Stimulated activated naive CD4-positive, alpha-beta T cell treated with Interleukin-2 at 50 U/mL for 16 hours (primary cell): ENCODE measurements around the gene CBFB.

Experiments
- DNase-seq: peaks from one replicate; lab custom pipeline; 2025; lab: John Stamatoyannopoulos, UW

Gene CBFB

DNA sequence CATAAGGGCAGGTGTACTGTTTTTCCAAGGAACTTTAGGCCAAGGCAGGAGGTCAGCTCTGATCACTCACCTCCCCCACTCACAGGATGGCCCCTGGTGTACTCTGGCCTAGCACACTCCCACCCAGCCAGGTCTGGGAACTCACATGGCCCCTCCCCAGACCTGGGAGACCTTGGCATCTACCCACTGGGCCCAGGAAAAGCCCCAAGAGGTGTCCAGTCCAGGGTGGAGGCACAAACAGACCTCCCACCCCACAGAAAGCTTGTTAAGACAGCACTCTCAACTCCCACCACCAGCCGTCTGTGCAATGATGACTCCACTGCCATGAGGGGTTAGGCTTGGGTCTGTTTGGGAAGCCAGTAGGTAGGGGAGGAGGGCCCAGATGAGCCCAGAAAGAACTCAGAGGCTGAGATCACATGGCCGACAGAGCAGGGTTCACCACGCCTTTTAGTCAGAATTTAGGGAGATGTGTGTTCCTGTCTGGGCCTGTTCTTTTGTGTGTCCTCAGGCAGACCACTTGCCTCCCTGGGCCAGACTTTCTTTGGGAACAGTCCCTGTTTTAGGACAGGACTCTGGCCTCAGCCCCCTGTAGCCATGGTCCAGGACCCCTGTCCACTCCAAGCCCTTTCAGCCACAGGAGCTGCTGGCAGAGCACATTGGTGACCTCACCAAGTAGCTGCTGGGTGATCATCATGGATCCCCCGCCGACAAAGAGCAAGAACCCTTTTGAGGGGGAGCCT lies 12.1 kb upstream of the CBFB start:
- DNase-seq = no peak

DNA sequence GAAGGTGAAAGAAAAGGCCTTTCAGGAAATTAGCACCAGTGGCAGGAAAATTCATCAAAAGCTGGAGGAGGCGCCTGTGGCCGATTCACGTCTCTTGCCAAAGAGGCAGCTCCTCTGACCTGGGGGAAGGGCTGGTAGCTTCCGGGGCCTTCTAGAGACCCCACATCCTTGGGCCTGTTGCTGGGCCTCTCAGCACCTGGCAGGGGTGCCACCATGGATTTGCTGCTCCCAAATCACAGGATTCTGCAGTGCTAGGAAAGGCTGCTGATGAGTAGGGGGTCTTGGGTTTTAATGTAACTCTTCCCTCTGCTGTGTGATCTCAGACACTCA lies 11.6 kb upstream of the CBFB start:
- no peak for DNase-seq

DNA sequence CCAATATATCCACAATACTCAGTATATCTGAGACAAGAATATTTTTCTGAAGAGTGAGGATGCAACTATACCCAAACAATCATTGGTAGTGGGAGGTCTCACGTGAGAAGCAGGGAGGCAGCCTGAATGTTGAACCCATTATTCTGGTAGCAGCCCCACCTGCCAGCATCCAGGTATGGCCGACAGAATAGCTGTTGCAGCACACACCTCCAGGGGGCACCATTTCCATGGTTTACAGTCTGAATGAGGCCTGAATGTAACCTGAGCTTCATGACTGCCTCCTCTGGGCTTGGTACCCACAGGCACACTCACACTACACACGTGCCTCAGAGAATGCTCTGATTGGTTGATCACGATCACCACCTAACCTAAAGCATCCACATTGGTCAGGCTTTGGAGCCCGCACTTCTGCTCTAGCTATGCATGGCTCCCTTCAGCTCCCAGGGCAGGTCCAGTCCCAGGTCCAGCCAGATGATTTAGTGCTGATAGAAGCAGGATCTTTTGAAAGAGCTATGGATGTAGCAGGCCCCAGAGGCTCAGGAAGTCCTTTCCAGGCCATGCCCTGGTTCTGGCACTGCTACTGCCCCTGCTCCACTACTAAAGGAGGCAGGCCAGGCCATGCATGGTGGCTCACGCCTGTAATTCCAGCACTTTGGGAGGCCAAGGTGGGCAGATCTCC lies 11.0 kb upstream of the CBFB start:
- DNase-seq = peak; percentile 80

DNA sequence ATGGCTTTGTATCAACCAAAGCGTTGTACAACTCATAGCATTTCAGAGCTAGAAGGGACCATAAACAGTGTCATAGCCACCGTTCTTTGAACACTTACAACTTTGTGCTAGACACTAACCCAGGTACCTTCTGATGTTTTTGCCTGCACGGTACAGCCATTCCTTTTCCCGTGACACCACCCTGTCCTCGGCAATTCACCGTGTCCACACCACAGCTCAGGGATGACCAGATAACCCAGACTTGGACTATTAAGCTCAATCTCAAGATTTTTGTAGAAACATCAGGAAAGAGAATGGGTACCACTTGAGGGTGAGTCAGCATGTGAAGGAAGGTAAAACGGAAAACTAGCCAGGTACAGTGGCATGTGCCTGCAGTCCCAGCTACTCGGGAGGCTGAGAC lies 9.8 kb upstream of the CBFB start:
- DNase-seq = no peak

DNA sequence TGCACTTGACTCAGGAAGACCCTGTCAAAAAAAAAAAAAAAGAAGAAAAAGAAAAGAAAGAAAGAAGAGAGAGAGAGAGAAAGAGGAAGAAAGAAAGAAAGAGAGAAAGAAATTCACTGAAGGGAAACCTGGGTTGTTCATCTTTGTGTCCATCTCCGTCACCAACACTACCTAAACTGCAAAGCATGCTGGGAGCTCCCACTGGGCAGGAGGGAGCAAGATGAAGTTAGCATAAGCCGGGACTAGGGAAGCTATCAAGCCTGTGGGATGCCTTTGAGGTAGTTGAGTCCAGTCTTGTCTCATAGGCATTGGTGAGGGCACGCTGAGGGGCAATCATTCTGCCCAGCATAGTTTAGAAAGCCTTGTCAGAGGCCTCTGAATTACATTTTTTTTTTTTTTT lies 7.6 kb upstream of the CBFB start:
- no peak for DNase-seq

DNA sequence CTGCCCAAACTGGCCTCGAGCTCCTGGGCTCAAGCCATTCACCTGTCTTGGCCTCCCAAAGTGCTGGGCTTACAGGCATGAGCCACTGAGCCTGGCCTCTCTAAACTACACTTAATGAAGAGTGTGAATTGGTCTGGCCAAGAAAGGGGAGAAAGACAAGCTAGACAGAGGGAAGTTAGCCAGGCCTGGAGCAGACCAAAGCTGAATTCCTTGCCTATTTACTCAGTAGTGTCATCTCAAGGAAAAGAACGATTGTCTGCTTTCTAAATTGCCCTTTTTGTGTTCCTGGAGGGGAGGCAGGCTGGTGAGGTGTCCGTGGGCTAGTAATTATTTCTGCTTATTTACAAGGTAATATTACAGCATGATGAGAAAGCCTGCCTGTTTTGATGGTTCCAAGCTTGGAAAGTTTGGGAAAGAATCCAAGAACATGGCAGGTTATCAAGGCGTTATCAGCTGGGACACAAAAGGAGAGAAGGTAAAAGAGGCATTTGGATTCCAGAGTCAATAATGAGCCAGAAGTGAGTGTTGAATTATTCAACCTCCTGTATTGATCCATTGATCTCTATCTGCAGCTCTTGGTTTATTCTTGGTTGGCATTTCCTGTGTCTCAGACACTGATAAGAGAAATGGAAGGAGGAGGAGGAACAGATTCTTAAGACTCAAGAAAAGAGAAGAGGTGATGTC lies 6.3 kb upstream of the CBFB start:
- DNase-seq = no peak

DNA sequence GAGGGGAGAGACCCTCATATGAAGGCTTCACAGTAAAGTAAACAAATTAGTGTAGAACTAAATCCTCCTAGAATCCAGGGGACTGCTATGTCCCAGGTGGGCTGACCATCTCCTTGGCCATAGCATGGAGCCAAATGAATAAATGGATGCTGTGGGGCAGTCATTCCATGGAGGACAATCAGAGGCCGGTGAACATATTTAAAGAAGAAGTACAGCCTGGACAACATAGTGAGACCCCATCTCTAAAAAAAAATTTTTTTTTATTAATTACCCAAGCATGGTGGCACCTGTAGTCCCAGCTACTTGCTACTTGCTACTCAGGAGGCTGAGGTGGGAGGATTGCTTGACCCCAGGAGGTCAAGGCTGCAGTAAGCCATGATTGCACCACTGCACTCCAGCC lies 5.3 kb upstream of the CBFB start:
- no peak for DNase-seq

DNA sequence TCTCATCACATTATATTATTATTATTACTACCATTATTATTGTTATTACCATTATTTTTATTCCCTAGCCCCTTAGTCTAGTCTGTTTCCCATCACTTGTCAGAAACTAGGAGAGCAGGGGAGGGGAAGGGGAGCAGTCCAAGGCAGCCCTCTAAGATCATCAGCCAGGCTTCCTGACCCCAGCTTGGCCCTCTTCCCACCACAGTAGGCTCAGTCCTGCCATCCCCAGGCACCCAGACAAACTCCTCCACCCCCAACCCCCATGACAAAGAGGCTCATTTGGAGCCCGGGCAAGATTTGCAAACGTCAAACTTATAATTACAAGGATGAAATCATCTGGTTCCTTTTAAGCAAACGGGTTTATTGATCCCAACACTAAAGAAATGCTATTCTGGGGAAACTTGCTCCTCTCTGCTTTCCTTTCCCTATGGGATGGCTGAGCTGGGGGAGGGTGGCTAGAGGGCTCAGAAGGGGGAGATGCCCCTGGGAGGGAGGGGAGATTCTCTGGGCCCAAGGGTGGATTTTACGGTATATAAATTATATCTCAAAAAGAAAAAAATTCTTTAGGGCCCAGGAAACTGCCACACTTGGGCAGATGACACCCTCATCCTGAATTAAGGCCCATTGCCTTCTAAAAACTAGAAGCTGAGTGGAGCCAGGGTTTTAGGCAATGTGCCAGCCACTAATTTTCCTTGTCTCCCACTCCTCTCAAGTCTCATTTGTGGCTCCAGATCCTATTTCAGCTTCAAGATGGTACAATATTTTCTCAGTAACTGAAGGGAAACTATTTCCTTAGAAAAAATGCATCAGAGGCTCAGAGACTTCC lies 4.4 kb upstream of the CBFB start:
- no peak for DNase-seq

DNA sequence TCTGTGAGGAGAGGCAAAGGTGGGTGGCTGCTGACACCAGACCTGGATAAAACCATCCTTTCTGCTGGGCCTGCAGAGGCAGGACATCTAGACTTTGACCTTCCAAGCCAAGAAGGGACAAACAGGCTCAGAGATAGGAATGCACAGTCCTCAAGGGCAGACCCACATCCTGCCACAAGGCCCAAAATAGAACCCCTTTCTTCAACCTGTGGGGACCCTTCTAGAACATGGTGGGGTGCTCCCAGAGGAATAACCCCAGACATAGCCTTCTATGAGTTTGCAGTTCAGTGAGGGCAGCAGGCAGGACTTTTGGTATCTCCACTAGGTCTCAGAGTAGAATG lies 3.8 kb upstream of the CBFB start:
- DNase-seq = no peak

DNA sequence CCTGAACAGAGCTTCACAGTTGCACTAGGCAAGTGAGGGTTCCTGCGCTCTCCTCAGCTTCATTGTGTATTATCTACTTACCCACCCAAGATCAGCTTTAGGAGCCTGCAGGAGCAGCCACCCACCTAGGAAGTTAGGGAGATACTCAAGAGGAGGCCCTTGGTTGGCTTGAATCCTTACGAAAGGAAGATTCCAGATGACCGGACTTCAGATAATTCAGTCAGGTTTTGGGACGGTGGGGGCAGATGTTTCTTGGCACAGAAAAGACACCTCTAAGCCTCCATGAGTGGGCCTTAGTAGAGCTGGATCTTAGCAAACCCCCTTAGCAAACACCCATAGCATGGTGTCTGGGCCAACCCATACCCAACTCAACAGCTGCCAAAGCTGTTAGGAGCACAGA lies 2.4 kb upstream of the CBFB start:
- no peak for DNase-seq

DNA sequence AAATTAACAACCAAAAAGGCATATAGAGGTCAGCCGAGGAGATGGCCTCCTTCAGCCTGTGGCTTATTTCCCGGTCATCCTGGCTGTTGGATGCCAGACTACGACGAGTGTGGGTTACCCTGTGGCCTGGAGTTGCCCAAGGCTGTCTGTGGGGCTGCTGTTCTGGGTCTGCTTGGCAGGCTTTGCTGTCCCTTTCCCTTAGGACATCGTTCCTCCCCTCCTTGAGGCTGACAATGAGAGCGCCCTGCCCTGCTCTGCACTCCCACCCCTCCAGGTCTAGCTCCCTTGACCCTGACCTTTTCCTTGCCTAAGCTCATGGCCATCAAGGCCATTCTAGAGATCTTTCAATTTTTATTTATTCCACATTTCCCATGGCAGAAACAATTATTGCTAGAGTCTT lies 1.9 kb upstream of the CBFB start:
- DNase-seq = no peak

DNA sequence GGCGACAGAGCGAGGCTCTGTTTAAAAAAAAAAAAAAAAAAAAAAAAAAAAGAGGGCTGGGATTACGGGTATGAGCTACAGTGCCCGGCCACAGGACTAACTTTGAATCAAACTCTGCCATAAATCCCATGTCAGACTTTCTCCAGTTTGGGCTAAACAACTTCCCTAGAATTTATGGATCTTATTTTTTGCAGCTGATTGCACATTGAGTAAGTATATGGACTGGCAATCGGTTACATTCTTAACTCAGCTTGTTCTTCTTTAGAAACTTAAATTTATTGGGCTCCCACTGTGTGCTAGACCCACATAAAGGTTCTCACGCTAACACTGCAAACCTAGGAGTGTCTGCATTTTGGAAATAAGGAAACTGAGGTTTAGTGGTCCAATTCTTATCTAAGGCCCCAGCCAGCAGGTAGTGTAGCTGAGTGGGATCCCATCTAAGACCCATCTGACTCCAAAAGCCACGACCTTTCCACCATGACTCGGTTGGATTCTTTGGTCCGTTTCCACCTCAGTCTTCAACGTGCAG lies 718 bp upstream of the CBFB start:
- DNase-seq = no peak

DNA sequence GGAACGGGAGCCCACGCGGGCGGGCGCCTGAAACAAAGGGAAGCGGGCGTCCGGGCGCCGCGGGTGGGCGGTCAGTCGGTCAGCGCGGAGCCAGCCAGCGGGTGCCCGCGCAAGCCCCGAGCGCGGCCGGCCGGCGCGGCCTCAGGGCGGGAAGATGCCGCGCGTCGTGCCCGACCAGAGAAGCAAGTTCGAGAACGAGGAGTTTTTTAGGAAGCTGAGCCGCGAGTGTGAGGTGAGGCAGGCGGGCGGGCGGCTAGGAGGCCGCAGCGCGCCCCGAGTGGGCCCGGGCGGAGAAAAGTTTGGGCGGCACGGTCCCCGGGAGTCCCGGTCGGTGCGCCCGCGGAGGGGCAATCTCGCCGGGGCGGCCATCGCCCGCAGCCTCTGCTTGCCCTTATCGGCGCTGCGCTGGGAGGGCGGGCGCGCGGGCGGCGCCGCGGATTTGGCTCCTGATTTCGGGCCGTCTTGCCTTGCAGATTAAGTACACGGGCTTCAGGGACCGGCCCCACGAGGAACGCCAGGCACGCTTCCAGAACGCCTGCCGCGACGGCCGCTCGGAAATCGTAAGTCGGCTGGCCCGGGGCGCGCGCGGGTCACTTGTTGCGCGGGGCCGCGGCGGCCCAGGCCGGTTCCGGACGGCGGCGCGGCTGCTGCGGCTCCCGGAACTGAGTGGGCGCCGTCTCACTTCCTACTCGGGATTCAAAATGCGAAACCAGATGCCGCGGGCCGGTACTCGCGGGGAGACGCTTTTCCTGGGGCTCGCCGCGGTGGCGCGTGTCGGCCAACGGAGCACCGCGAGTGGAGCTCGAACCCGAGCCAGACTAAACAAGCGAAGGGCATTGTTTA lies 526 bp downstream of the CBFB start:
- DNase-seq = peak; percentile 65

DNA sequence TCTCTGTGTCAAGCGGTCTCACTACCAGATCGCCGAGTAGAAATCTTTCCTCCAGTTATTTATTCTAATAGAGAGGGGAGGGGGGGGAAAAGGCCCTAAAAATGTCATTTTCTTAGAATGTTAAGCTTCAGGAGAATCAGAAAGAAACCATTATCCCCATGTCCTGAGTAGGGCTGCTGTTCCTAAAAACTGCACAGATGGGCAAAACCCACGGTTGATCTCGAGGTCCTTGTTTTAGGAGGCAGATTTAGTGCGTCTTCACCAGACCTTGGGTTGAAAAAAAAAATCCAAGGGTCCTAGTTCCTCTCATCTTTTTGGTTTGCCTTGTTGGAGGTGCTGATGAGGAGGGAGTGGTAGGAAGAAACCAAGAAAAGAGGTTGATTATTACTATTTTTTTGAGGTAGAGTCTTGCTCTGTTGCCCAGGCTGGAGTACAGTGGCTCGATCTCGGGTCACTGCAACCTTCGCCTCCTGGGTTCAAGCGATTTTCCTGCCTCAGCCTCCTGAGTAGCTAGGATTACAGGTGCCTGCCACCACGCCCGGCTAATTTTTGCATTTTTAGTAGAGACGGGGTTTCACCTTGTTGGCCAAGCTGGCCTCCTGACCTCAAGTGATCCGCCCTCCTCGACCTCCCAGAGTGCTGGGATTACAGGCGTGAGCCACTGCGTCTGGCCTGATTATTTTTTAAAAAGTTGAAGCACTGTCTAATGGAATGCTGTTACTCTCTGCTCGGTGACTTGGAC lies 1.4 kb downstream of the CBFB start:
- DNase-seq = no peak

DNA sequence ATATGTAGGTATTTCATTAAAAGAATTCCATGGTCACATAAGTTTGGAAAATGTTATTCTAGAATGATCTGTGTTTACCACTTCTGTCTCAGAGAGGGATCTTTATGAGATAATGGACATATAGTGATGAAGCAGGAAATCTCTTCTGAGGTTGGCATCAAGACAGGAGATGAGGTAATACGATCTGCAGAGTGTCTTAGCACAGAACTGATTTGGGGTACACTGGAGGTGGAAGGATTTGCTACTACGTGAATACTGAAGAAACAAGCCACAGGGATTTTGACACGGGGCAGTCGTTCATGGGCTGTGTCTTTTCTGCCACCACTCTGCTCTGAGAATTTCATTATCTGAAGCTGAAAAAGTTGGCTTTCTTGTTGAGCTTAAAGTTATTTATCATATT lies 5.5 kb downstream of the CBFB start:
- no peak for DNase-seq

DNA sequence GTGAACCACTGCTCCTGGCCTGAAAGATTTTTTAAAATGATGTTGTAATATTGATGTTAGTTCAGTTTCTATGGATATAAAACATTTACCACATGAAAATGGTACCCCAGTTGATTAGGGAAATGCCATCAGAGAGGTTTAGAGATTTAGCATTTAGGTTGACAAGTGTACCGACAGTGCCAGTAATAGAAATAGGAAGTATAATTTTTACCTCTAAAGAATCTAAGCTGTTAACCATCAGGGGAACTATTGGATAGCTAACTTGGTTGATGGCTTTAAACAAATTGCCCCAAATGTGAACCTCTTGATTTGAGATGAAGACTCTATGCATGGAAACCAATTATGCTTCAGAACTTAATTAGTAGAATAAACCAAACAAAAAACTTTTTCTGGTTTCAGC lies 6.4 kb downstream of the CBFB start:
- no peak for DNase-seq

DNA sequence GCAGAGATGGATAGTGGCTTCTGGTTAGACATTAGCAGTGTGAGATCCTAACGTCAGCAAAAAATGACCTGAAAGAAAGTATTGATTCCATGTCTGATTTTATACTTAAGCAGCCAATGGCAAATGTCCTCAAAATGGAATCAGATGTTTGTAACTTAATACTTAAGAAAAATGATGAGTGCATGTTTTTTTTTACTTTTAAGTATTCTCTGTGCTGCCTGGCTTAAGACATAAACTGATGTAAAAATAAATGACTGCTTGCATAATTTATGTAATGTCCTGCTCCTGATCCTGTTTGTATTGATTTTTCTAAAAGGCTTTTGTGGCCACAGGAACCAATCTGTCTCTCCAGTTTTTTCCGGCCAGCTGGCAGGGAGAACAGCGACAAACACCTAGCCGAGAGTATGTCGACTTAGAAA lies 7.4 kb downstream of the CBFB start:
- DNase-seq = no peak

DNA sequence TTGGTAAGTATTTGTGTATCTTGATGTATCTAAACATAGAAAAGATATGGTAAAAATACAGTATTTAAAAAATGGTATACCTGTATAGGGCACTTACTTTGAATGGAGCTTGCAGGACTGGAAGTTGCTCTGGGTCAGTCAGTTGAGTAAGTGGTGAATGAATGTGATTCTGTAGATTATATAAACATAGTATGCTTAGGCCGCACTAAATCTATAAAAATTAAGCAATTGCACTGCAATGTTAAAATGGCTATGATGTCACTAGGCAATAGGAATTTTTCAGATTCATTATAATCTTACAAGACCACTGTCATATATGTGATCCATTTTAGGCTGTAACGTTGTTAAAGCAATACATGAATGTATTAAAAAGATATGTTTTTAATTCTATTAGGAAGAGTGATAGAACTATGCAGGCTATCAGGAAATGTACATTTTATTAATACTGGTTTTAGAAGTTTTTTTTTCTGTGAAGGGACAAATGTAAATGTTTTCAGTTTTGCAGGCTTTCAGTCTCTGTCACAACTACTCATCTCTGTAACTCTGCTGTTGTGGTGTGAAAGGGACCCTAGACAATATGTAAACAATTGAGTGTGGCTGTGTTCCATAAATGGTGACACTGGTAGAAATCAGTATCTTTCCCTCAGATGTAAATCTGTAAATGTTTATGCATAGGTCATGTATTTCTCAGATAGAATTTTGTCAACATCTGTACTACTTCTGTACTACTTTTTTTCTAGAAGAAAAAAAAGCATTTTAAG lies 10.5 kb downstream of the CBFB start:
- no peak for DNase-seq

DNA sequence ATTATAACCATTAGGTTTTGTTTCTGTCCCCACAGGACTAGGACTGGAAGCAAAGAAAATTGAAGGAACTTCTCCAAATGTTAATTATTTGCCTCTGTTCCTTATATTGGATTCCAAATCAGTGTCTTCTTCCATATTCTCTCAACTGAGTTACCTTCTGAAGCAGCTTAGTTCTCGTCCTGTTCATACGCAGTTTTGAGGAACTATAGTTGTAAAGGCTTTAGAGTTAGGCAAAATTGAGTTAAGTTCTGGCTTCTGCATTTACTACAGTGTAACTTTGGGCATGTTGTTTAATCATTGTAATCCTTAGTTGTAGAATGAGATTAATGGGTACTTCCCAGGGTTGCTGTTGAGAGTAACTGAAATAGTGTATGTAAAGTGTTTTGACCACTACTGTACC lies 11.2 kb downstream of the CBFB start:
- no peak for DNase-seq

DNA sequence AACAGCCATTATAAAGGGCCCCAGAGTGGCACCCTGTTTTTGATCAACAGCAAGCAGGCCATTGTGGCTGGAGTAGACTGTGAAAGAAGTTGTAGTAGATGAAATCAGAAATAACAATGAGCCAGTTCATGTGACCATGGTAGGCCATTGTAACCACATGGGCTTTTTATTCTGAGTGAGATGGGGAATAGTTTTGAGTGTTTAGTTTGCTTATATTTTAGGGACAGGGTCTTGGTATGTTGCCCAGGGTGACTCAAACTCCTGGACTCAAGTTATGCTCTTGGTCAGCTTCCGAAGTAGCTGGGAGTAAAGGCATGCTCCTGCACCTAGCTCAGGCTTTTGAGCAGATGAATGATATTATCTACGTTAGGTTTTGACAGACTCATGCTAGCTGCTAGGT lies 12.0 kb downstream of the CBFB start:
- DNase-seq = no peak
